A673 (cell line): ENCODE measurements around the gene CDH12.

Source experiments
- CTCF ChIP-seq: fragments of 300-800, 200-600 bp; sonication (generic); conservative IDR thresholded peaks from 2 replicates; pipeline ENCODE4 v1.5.1; 2017; ENCODE audit warnings: low read depth, mild to moderate bottlenecking, antibody characterized with exemption, low read length, moderate library complexity, mixed read lengths
- EZH2 ChIP-seq: fragments of 200-600 bp; sonication (generic); IDR thresholded peaks from 2 replicates; pipeline ENCODE4 v1.6.1; 2017; ENCODE audit warnings: borderline replicate concordance, low read depth, mild to moderate bottlenecking, mixed read lengths, antibody characterized with exemption, low read length; ENCODE audit not compliant: poor library complexity, severe bottlenecking

- TF ChIP-seq CTCF, result no peak
- no peak for TF ChIP-seq EZH2
Observed at GRCh38 chr5:22751536-22751935, 101.6 kb downstream of the CDH12 start.
